Measurements from ENCODE around the gene CCDC142.

Gene CCDC142

DNA sequence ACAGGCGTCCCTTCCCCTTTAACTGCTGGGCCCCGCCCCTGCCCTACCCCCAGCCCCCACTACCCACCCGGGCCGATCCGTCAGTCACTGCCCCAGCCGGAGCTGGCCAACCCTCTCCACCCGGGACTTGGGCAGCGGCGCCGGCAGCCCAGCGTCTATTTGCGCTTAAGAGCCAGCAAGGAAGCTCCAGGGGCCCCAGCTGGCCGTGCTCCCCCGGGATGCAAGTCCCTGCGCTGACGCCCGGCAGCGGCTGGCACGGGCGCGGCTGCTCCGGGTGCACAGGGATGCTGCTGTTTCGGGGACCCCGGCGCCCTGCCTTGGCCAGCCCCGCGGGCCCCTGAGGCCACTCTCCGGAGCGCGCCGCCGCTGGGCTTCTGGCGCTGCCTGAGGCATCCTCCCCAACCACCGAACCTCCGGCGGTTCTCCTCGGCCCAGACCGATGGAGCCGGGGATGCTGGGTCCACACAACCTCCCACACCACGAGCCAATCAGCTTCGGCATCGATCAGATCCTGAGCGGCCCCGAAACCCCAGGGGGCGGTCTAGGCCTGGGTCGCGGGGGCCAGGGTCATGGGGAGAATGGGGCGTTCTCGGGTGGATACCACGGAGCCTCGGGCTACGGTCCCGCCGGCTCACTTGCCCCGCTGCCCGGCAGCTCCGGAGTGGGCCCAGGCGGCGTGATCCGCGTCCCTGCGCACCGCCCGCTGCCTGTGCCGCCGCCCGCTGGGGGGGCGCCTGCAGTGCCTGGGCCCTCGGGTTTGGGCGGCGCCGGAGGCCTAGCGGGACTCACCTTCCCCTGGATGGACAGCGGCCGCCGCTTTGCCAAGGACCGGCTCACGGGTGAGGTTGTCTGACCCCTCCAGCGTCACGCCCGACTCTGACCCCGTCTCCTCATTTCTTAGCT, 31.8 kb upstream of the CCDC142 start, which contains the start of gene TLX2:
Gene TLX2, plus strand, starts transcription at position 83 of the 903 bp plus-strand sequence. Its CDS starts 357 bp downstream, at position 440.
- DNase-seq, result peak; percentile 62

DNA sequence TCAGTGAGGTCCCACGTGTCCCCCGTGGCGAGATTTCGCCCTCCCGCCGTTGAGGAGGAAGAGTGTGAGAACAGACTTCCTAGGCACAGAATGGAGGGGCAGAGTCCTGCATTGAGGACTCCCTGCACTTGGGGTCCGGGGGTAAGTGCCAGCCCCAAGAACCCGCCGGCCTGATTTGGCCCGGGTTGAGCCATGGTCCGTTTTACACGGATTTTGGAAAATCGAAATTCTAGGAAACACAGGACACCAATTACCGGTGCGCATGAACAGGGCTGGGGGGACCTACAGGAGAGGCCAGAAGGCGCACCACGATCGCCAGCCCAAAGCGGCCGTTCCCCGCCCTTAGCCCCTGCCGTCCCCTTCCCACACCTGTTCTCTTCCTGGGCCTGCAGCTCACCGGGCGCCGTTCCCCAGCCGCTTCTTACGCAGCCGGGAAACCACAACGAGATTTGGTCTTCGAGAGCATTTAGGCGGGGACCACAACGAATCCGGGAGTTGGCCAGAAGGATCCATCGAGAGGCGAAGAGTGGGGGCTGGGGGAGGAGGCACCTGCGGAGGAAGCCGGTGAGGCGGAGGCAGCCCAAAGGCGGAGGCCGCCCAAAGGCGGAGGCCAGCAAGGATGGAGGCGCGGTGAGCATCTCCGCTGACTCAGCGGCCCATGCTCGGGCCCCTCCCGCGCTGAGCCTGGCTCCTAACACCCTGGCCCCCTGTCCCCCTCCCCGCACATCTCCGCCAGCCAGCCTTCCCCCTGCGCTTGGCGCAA, 31.0 kb upstream of the CCDC142 start:
- peak; percentile 57 for DNase-seq

DNA sequence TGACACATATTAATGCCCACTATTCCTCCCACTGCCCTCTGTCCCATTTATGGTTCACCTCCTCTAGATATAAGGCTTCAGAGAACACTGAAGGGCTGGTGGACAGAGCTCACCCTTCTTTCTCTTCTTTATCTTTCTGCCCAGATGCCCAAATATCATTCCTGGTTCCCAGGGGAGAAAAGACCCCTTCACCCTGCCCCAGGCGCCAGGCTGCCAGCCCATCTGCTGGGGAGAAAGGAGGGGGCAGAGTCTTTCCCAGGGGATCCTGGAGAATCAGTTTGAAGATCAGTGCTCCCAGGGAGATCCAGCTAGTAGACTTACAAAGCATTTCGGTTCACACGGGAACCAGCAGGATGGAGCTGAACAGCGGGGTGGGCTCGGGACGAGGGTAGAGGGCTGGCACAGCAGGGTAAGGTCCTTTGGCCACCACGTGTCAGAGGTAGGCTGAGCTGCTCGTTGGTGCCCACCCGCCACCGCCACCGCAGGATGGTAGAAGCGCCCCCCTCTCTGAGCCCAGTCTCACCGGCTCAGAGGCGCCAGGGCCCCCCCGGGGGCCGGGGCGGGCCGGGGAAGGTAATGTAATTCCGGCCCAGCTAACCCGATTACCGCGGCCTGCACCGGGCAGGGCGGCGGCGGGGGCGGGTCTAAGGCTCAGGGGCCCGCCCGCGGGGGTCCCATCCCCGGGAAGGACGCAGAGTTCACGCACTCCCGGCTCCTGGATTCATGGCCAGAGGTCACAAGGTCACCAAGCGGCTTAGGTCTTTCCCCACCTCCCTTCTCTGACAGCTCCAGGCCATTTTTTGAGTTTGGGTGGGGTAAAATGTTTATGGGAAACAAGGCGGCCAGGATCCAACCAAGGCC, 30.2 kb upstream of the CCDC142 start:
- DNase-seq, result no peak

GRCh38 chr2:74511104-74511989, 28.5 kb upstream of the CCDC142 start:
- DNase-seq, result no peak

- DNase-seq, result no peak
These were observed 27.5 kb upstream of the CCDC142 start for GRCh38 chr2:74510272-74510671.

GRCh38 chr2:74507926-74508520, 25.2 kb upstream of the CCDC142 start:
- peak; percentile 75 for DNase-seq

- peak; percentile 99 for DNase-seq
These were observed 24.5 kb upstream of the CCDC142 start, which contains the start of gene PCGF1 for GRCh38 chr2:74507145-74507925. Gene PCGF1 (minus strand): TSS chr2:74507695. CDS start chr2:74507668, 27 bp downstream.

DNA sequence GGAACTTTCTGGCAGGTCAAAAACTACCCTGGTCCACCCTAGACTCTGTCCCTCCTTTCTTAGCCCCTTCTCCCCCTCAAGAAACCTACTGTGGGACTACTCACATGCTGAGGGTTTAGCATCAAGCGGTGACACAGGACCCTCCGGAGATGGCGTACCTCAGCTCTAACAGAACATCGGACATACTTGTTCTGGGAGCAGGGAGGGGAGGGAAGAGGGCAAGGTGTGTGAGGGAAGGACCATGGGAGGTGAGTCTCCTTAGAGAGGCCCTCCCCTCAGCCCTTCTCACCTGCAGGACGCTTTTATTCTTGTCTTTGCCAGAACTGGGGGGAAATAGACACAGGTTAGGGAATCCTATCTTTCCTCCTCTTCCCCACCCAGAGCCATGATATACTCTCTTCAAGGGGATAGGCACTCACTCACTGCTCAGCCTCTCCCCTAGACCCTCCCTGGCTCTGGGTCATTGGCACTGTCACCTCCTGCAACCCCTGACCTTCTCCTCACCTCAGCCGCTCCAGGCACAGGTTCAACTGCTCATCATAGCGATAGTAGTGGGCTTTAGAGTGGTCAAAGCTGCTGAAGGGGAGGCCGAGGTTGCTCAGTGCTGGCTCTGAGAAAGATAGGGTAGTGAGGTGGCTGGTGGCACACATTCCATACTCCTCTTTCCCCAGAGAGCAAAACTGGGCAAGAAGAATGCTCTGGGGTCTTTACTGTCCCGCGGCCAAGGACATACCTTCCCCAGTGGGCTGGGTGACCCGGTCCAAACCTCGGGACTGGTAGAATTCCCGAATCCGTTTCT, 22.8 kb upstream of the CCDC142 start:
- no peak for DNase-seq

DNA sequence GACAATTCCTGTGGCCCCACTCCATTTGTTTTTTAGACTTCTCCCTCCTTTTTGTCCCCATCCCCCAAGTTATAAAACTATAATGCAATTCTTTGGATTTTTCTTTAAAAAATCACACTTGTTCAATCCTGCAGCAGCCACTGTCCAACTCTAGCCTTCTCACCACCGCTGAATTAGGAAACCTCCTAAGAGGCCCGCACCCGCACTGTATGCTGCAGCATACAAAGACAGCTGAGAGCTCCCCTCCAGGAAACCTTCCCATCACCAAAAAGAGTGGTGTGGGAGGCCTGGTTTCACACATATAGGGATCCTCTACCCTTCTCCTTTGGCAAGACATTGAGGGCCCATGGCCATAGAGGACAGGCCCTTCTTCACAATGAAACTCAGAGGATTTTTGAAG, 21.8 kb upstream of the CCDC142 start:
- no peak for DNase-seq

DNA sequence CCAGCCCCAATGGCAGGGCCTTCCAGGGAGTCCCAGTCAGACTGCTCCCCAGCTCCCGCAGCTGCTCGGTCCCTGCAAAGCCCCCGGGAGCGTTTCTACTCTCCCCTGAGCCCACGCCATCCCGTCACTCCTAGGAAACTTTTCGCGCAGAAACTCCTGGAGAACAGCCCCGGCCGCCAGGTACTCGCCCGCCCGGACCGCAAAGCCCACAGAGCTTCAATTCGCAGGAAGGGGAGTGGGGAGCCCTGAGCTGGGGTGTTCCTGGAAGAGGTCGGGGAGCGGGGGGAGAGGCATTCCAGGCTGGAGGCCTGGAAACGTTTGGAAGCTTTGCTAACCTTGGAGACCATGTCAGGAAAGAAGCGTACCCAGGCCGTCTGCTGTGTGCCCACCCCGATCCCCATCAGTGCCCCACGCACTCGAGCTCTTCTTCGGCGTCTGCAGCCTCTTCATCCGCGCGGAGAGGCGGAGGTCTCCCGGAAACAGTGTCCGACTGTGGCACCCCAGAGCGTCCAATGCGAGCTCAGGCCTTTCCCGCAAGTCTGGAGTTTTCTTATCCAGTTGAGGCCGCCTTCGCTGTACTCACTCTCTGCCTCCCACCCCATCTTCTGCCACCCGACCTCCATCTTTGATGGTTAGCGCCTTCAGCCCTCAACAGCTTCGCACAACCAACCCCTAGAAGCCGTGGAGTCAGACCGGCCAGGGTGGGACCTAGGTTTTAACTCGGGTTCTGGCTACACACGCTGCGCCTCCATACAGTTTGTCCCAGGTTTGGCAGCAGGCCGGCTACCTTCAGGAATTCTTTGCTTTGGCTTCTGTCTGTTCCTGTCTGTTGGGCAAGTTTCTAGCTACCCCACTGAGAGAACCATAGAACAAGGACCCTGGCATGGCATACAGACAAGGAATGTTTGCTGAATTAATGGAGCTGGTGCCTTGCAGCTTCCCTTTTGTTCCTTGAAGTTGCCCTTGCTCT, 21.0 kb upstream of the CCDC142 start:
- no peak for DNase-seq

DNA sequence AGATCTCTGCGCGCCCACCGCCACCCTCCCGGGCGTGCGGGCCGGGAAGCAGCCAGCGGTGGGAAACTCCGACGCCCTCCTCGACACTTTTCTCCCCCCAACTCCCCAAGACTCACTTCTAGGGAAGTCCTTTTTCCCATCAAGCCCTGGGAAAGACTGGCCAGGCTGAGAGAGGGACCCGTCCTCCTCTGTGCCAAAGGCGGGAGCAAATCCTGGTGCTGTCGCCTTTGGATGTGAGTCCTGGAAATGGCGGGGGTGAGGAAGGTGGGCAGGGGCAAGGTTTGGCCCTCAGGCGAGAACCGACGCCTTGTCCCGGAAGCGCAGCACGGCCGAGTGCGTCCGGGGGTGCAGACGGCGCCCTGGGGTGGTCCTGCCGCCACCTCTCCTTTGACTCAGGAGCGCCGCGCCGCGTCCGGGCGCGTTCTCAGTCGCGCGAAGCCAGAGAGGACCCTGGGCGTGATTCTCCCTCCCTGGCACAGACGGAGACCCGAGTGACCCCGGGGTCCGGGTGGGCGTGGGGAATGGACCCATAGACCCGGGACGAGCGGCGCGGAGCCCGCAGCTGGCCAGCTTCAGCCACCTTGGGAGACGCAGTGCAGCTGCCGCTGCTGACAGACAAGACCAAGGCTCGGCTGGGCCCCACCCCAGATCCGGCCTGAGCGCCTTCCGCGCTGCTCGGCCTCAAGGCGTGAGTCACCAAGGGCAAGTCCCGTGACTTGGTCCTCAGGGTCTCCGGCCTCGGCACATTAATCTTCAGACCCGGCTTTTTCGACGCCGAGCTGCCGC, 20.1 kb upstream of the CCDC142 start:
- peak; percentile 77 for DNase-seq

DNA sequence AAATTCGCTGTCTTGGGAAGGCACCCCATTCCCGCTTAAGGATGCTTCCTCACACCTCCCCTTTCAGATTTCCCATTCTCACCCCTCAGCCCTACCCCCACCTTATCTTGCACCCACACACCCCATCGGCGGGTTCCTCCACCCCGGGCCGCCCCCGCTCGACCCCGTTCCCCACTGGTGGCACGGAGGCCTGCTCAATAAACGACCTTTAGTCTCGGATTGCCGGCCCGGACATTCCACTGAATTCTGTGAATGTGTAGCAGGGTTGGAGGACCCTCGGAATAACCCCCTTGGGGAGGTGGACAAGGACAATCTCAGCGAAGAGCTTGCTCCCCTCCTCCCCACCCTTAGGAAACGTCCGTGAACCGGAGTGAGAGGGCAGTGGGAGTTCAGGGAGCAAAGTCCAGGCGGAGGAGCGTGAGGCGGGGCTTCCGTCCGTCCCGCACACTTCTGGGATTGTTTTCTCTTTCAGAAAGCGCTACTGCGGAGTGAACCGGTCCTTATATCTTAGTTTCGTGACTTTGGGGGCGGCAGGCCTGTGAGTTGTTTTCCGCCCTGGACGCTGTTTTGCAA, 19.4 kb upstream of the CCDC142 start:
- peak; percentile 68 for DNase-seq

GRCh38 chr2:74501335-74502071, 18.7 kb upstream of the CCDC142 start:
- peak; percentile 35 for DNase-seq

DNA sequence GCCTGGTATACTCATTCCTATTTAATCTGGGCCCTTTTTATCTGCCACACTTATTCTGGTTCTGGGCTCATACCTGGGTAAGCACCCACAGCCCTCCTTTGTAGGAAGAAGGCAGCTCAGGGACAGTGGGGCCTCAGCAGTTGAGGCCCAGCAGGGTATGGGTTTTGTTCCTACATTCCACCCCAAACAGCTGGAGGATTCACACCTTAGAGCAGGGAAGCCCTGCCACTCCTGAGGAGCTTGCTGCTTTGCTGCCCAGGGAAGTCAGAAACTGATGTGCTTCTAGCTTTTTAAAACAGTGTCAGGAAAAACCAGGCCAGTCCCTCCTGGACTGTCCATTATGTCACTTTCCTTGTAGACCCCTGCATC, 17.8 kb upstream of the CCDC142 start:
- DNase-seq, result no peak

DNA sequence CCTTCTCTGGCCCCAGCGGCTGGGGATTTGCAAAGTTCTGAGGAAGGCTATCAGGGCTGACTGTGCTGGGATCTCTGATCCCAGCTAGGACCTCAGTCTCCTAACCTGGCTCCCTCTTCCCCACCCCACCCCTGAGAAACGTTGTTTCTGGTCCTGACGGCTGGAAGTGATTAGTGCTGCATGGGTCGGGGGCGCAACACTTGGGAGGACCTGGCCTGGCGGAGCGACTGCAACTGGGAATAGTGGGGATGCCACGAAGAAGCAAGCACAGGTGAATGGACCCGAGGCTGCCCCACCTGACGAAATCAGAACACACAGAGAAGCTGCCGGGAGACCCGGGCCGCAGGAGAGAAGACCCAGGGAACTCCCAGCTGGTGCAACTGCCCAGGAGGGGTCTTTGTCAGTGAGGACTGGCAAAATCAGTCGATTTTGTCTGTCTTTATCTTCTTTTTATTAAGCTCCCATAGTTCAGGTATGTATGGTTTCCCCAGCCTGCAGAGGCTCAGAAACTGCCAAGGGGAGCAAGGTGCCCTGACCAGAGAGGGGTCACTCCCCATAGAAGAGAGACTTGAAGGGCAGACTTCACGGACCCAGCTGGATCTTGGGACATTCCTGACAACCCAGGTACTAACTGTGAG, 17.3 kb upstream of the CCDC142 start:
- no peak for DNase-seq

Measured in DMS53 (cell line).